HG03139 (cell line): ENCODE data around the gene RANGRF.
"Not testable (repeated sequence)": the region's sequence is repeated elsewhere in the genome, so short reads cannot be mapped to it uniquely, and the experiment has no call there.

Experiments used
- ATAC-seq: cut with Tn5 transposase; IDR thresholded peaks from one replicate; pipeline ENCODE4 v1.9.1; 2021; ENCODE audit not compliant: unreplicated experiment

RANGRF gene

GRCh38 chr17:8288336-8289102 is at the start of gene RANGRF:
TSS of gene RANGRF (plus strand) at chr17:8288670. CDS start at chr17:8288789, 119 bp downstream.
- peak; percentile 76 for ATAC-seq

- no peak for ATAC-seq
Observed at GRCh38 chr17:8243827-8244226, 44.6 kb upstream of the RANGRF start.

- no peak for ATAC-seq
Observed at GRCh38 chr17:8244768-8245167, 43.7 kb upstream of the RANGRF start.

DNA sequence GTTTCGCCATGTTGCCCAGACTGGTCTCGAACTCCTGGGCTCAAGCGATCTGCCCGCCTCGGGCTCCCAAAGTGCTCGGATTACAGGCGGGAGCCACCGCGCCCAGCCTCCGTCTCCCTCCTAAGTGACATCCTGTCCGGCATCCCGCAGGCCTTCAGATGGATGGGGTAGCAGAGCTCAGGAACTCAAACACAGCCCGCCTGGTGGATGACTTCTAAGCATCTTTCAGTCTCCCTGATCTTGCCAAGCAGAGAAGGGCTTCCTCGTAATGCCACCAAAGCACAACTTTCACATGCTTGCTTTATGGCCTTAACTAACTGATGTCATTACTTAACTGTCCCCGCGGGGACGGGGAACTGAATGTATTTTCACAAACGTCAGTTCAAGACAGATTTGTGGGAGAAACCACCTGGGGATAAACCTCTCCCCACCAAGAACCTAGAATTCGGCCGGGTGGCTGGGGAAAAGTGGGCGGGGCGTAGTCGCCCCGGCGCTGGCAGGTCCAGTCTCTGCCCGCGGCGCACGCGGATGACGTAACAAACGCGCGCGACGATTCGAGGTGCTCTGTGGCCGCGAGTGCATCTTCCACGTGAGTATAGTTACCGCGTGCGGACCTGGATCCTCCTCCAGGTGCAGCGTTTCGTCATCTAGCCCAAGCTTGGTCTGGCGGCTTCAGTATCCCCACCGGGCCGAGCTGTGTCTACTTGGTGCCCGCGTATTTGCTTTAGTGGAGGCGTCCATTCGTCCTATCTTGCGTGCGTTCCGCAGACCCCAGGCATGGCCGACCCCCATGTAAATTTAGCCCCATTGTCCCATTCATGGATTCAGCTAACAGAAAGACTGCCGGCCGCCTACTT is 39.5 kb upstream of the RANGRF start, which contains the start of gene PFAS:
Gene PFAS, plus strand, starts transcription at position 539 of the 857 bp plus-strand sequence. CDS start 4,649 bp downstream, outside the sequence.
- ATAC-seq, result peak; percentile 39

GRCh38 chr17:8249621-8250500 is 38.6 kb upstream of the RANGRF start:
- no peak for ATAC-seq

DNA sequence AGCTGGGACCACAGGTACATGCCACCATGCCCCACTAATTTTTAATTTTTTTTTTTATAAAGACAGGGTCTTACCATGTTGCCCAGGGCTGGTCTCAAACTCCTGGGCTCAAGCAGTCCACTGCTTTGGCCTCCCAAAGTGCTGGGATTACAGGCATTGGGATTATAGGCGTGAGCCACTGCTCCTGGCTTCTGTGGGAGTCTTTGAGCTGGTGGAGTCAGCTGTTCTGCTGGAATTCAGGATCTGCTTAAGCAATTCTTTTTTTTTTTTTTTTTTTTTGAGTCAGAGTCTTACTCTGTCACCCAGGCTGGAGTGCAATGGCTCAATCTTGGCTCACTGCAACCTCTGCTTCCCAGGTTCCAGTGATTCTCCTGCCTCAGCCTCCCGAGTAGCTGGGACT is 37.1 kb upstream of the RANGRF start:
- not testable (repeated sequence) for ATAC-seq

DNA sequence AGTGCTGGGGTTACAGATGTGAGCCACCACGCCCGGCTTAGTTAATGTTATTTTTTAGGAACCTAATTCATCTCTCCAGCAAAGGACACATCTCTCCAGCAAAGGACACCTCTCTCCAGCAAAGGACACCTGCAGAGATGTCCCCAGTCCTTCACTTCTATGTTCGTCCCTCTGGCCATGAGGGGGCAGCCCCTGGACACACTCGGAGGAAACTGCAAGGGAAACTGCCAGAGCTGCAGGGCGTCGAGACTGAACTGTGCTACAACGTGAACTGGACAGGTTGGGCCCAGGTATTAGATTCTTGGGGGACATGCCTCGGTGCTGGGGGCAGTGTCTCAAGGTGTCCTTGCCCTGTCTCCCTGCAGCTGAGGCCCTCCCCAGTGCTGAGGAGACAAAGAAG is 34.7 kb upstream of the RANGRF start:
- ATAC-seq, result no peak

DNA sequence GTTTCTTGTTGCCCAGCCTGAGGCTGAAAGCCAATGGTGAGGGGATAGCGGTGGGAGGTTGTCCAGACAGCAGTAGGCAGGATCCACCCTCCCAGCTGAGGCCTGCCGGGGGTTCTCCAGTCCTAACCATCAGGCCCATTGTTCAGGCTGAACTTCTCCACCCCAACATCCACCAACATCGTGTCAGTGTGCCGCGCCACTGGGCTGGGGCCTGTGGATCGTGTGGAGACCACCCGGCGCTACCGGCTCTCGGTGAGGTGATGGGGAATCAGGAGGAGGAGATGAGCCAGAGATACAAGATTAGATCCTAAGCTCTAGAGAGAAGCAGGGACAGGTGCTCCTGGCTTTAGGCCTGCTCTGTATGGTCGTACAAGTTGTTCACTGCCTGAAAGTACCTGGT is 33.6 kb upstream of the RANGRF start:
- ATAC-seq, result no peak

DNA sequence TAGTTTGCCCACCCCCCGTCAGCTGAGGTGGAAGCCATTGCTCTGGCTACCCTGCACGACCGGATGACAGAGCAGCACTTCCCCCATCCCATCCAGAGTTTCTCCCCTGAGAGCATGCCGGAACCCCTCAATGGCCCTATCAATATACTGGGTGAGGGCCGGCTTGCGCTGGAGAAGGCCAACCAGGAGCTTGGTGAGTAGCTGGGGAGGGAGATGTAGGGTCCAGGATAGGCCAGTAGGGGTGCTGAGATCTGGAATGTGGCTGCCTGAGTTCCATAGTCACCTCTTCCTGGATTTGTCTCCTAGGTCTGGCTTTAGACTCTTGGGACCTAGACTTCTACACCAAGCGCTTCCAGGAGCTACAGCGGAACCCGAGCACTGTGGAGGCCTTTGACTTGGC is 33.0 kb upstream of the RANGRF start:
- ATAC-seq, result no peak

DNA sequence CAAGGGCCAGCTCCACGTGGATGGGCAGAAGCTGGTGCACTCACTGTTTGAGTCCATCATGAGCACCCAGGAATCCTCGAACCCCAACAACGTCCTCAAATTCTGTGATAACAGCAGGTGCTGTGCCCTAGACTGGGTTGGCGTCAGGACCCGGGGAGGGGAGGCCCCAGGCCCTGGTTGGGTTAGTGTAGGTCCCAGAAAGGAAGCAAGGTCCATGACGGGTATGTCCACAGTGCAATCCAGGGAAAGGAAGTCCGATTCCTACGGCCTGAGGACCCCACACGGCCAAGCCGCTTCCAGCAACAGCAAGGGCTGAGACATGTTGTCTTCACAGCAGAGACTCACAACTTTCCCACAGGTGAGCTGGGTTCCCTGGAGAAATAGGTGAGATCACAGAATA is 32.2 kb upstream of the RANGRF start:
- no peak for ATAC-seq

- ATAC-seq, result no peak
Observed at GRCh38 chr17:8256691-8257090, 31.8 kb upstream of the RANGRF start.

DNA sequence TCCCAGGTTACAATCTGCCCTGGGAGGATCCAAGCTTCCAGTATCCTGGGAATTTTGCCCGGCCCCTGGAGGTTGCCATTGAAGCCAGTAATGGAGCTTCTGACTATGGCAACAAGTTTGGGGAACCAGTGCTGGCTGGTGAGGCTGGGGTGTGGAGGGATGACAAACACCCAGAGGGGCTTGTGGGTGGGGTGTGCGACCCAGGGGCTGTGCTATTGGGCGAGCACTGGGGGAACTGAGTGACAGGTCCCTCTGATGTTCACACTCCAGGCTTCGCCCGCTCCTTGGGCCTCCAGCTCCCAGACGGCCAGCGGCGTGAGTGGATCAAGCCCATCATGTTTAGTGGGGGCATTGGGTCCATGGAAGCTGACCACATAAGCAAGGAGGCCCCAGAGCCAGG is 30.7 kb upstream of the RANGRF start:
- no peak for ATAC-seq

- no peak for ATAC-seq
Observed at GRCh38 chr17:8264320-8264719, 24.1 kb upstream of the RANGRF start.

DNA sequence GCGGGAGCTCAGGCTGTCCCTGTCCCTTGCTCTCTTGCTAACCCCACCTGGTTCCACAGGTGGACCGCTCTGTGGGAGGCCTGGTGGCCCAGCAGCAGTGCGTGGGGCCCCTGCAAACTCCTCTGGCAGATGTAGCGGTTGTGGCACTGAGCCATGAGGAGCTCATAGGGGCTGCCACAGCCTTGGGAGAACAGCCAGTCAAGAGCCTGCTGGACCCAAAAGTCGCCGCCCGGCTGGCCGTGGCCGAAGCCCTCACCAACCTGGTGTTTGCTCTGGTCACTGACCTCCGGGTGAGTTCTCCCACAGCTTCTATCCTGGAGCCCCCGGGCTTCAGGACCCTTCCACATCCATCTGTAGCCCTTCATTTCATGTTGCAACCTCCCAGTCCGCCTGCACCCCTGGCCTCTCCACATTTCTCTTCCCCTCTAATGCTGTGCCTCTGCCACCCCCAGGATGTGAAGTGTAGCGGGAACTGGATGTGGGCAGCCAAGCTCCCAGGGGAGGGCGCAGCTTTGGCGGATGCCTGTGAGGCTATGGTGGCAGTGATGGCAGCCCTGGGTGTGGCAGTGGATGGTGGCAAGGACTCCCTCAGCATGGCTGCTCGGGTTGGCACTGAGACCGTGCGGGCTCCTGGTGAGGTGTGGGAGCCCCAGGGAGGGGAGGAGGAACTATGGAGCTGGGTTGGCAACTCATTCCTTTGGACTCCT is 23.5 kb upstream of the RANGRF start:
- no peak for ATAC-seq

DNA sequence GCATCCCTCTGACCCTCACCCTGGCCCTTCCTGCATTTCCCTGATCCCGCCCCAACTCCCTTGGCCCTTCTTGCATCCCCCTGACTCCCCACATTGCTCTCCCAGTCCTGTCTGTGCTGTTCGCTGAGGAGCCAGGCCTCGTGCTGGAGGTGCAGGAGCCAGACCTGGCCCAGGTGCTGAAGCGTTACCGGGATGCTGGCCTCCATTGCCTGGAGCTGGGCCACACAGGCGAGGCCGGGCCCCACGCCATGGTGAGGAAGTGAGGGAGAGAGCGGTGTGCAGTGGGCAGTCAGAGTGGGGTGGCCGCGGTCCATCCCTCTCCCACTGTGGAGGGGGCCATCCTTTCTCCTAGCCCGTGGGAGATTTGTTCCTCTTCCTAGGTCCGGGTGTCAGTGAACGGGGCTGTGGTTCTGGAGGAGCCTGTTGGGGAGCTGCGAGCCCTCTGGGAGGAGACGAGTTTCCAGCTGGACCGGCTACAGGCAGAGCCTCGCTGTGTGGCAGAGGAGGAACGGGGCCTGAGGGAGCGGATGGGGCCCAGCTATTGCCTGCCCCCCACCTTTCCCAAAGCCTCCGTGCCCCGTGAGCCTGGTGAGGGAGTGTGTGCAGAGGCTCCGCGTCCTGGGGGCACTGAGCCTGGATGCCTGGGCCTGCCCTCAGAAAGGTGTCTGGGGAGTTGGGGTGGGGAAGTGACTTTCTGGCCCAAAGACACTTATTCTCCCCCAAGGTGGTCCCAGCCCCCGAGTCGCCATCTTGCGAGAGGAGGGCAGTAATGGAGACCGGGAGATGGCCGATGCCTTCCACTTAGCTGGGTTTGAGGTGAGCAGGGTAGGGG is 21.6 kb upstream of the RANGRF start:
- ATAC-seq, result no peak

- no peak for ATAC-seq
Observed at GRCh38 chr17:8267480-8268147, 20.9 kb upstream of the RANGRF start.

DNA sequence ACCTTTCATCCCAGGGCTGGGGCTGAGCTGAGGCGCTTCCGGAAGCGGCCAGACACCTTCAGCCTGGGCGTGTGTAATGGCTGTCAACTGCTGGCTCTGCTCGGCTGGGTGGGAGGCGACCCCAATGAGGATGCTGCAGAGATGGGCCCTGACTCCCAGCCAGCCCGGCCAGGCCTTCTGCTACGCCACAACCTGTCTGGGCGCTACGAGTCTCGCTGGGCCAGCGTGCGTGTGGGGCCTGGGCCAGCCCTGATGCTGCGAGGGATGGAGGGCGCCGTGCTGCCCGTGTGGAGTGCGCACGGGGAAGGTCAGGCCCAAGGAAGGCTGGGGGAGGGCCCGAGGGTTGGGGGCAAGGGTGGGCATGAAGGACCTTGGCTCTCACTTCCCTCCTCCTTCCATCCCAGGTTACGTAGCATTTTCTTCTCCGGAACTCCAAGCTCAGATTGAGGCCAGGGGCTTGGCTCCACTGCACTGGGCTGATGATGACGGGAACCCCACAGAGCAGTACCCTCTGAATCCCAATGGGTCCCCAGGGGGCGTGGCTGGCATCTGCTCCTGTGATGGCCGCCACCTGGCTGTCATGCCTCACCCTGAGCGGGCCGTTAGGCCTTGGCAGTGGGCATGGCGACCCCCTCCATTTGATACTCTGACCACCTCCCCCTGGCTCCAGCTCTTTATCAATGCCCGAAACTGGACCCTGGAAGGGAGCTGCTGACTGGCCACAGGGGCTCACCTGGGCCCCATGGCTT is 19.7 kb upstream of the RANGRF start:
- no peak for ATAC-seq

- ATAC-seq, result no peak
Observed at GRCh38 chr17:8272421-8272820, 16.0 kb upstream of the RANGRF start.
